Progenitor cell of endocrine pancreas (in vitro differentiated cells): ENCODE measurements around the gene FOXJ3. TPM values are rescaled to one million over a fixed set of nuclear protein-coding genes. Genes with fewer than 3 reads are reported as not detected.

Experiments used
- DNase-seq: peaks from one replicate; pipeline ENCODE4 v3.0.0; 2021; ENCODE audit warnings: low spot score; ENCODE audit not compliant: unreplicated experiment
- H3K27ac Mint-ChIP-seq: 2 replicates; pipeline ENCODE4 v1.8.0; 2021; ENCODE audit warnings: mild to moderate bottlenecking, moderate library complexity, mixed read lengths
- H3K27me3 Mint-ChIP-seq: 2 replicates; pipeline ENCODE4 v1.8.0; 2021; ENCODE audit warnings: mixed read lengths
- H3K36me3 Mint-ChIP-seq: 2 replicates; pipeline ENCODE4 v1.8.0; 2022; ENCODE audit warnings: mixed read lengths; ENCODE audit not compliant: insufficient read depth
- H3K4me1 Mint-ChIP-seq: 2 replicates; pipeline ENCODE4 v1.8.0; 2021; ENCODE audit warnings: low read depth, mixed read lengths
- H3K4me3 Mint-ChIP-seq: 2 replicates; pipeline ENCODE4 v1.8.0; 2021; ENCODE audit warnings: low read depth, mild to moderate bottlenecking, moderate library complexity, mixed read lengths
- H3K9me3 Mint-ChIP-seq: 2 replicates; pipeline ENCODE4 v1.8.0; 2021; ENCODE audit warnings: low read depth, mixed read lengths
- total RNA-seq: library from RNA; stranded (reverse); gene quantifications from 2 replicates; pipeline ENCODE4 v1.2.1, GENCODE V29; 2021
- TF ChIP-seq, protein P1 (sequence below): fragments of 200-600 bp; sonication (generic); IDR thresholded peaks from one replicate; pipeline ENCODE4 v1.5.0; 2021; ENCODE audit warnings: antibody characterized with exemption, mild to moderate bottlenecking; ENCODE audit not compliant: unreplicated experiment

FOXJ3 gene
- total RNA-seq, 1 donor from 2014 or later = 63.0 TPM

DNA sequence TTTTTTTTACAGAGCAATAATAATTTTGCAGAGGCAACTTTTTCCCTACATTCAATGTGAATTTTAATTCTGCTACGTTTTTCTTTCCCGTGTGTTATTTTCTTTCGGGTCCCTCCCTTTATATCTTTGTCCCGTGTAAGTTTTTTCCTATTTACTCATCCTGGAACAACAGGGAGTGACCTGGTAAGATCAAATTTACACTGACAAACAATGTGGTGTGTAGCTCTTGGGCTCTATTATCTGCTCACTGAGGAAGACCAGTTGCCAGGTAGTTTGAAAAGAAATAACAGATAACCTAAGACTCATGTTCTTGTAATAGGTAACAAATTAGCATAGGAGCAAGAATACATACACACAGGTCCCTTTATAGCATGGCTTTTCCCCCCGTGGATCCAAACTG, 136.8 kb downstream of the FOXJ3 start:
- Mint-ChIP-seq H3K27me3 (no peaks in the 10 kb centered on the region), H3K4me1 (peaks cover 8% of the 10 kb centered on the region), H3K36me3 (peaks cover 31% of the 10 kb centered on the region), H3K27ac (no peak overlapping the region), H3K9me3 (peaks cover 5% of the 10 kb centered on the region), H3K4me3 (no peak overlapping the region)
- no peak for DNase-seq
- TF ChIP-seq, protein P1, sequence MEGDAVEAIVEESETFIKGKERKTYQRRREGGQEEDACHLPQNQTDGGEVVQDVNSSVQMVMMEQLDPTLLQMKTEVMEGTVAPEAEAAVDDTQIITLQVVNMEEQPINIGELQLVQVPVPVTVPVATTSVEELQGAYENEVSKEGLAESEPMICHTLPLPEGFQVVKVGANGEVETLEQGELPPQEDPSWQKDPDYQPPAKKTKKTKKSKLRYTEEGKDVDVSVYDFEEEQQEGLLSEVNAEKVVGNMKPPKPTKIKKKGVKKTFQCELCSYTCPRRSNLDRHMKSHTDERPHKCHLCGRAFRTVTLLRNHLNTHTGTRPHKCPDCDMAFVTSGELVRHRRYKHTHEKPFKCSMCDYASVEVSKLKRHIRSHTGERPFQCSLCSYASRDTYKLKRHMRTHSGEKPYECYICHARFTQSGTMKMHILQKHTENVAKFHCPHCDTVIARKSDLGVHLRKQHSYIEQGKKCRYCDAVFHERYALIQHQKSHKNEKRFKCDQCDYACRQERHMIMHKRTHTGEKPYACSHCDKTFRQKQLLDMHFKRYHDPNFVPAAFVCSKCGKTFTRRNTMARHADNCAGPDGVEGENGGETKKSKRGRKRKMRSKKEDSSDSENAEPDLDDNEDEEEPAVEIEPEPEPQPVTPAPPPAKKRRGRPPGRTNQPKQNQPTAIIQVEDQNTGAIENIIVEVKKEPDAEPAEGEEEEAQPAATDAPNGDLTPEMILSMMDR = no peak

DNA sequence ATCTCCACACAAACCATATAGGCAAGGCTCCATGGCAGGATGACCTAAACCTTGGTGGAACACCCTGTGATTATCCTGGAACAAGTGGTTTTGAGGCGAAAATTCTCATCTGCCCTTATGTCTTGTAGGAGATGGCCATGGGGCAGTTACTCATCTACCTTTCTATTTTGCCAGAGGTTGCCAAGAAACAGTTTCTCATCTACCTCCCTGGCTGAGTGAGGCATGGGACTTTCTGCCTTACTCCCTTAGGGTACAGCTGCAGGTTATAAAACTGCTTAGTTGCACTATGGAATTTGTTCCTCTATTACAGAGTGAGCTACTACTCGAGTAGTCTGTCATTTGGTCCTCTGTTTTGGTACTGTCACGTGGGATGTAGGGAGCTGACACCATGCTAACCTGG, 139.2 kb downstream of the FOXJ3 start:
- H3K9me3 Mint-ChIP-seq = no peaks in the 10 kb centered on the region
- H3K27me3 Mint-ChIP-seq = no peaks in the 10 kb centered on the region
- H3K36me3 Mint-ChIP-seq = peaks cover 24% of the 10 kb centered on the region
- H3K4me1 Mint-ChIP-seq = peaks cover 8% of the 10 kb centered on the region
- H3K27ac Mint-ChIP-seq = no peak overlapping the region
- TF ChIP-seq, protein P1 = no peak
- no peak overlapping the region for H3K4me3 Mint-ChIP-seq
- no peak for DNase-seq

GRCh38 chr1:42192106-42192505, 142.9 kb downstream of the FOXJ3 start:
- Mint-ChIP-seq H3K4me1 (peaks cover 7% of the 10 kb centered on the region), H3K27me3 (no peaks in the 10 kb centered on the region), H3K27ac (no peak overlapping the region), H3K9me3 (no peaks in the 10 kb centered on the region), H3K36me3 (peaks cover 25% of the 10 kb centered on the region), H3K4me3 (no peak overlapping the region)
- no peak for DNase-seq
- TF ChIP-seq, protein P1 = no peak

- Mint-ChIP-seq H3K27me3 (no peaks in the 10 kb centered on the region), H3K27ac (no peak overlapping the region), H3K9me3 (no peaks in the 10 kb centered on the region)
These were observed 143.7 kb downstream of the FOXJ3 start for GRCh38 chr1:42191319-42191718.

DNA sequence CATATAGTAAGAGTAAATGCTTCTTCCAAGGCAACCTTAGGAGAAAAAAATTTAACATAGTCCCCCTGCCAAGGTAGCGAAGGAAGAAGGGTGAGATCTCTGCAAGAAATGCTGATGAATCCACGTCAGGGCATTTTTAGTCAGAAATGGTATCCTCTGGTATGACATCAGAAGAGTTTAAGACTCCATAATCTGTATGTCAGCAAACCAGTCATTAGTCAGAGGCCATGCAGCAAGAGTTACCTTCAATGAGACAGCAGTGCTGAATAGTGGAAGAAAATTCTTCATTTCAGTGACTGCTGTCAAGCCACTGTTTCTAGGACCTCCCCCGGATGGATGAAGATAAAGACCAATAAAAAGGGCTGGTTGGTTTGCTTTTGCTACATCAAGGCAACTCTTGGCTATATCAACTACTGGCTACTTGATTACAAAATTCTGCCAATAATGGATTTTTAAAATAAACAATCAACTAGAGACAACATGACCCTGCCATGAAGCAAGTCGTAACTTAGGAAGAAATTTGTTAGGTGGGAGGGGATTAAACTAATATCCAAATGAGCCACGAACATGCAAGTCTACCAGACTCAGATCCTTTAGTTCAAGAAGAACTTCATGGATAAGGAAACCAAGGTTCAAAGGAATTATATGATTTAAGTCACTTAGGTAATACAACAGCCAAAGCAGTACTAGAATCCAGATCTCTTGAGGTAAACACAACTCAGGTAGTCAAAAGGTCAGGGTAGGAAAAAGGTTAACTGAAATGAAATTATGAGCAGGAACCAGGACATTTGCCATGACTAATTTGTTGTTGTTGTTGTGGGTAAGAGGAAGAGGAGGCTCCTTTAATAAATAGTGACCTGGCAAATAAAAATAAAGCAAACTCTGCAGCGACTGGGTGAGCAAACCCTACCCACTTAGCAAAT, 144.8 kb downstream of the FOXJ3 start:
- Mint-ChIP-seq H3K27ac (no peak overlapping the region), H3K9me3 (no peaks in the 10 kb centered on the region), H3K4me3 (no peak overlapping the region), H3K36me3 (peaks cover 34% of the 10 kb centered on the region), H3K27me3 (no peaks in the 10 kb centered on the region), H3K4me1 (peaks cover 7% of the 10 kb centered on the region)
- DNase-seq = no peak
- TF ChIP-seq, protein P1 = no peak

More at GRCh38 chr1:42191319-42191718, 143.7 kb downstream of the FOXJ3 start:
- DNase-seq = no peak
- TF ChIP-seq, protein P1 = no peak
- H3K4me3 Mint-ChIP-seq = no peak overlapping the region
- H3K4me1 Mint-ChIP-seq = peaks cover 7% of the 10 kb centered on the region
- H3K36me3 Mint-ChIP-seq = peaks cover 27% of the 10 kb centered on the region
